Retina (tissue), 1 donor: ENCODE data around the gene MALSU1.
"Not testable (repeated sequence)": the region's sequence is repeated elsewhere in the genome, so short reads cannot be mapped to it uniquely, and the experiment has no call there.

Experiments
- DNase-seq: peaks from one replicate; pipeline ENCODE4 v3.0.0-alpha.2; 2016

The MALSU1 gene

GRCh38 chr7:23287612-23288011 is 11.5 kb upstream of the MALSU1 start:
- no peak for DNase-seq

- no peak for DNase-seq
Measured at GRCh38 chr7:23290993-23291392, 8.1 kb upstream of the MALSU1 start.

- DNase-seq: no peak
Measured at GRCh38 chr7:23291957-23292560, 7.1 kb upstream of the MALSU1 start.

- no peak for DNase-seq
Measured at GRCh38 chr7:23292623-23293022, 6.5 kb upstream of the MALSU1 start.

- DNase-seq: no peak
Measured at GRCh38 chr7:23293500-23294073, 5.6 kb upstream of the MALSU1 start.

GRCh38 chr7:23294549-23295400 is 4.4 kb upstream of the MALSU1 start:
- DNase-seq: no peak

GRCh38 chr7:23295401-23295697 is 3.8 kb upstream of the MALSU1 start:
- no peak for DNase-seq

- no peak for DNase-seq
Measured at GRCh38 chr7:23298141-23298881, 828 bp upstream of the MALSU1 start.

- DNase-seq: no peak
Measured at GRCh38 chr7:23299770-23300300, 696 bp downstream of the MALSU1 start.

GRCh38 chr7:23306936-23307521 is 7.9 kb downstream of the MALSU1 start:
- no peak for DNase-seq

GRCh38 chr7:23308754-23309153 is 9.6 kb downstream of the MALSU1 start:
- DNase-seq: no peak

- DNase-seq: not testable (repeated sequence)
Measured at GRCh38 chr7:23312141-23312540, 13.0 kb downstream of the MALSU1 start.

- DNase-seq: no peak
Measured at GRCh38 chr7:23315366-23315765, 16.2 kb downstream of the MALSU1 start.

GRCh38 chr7:23331132-23331531 is 32.0 kb downstream of the MALSU1 start:
- no peak for DNase-seq

GRCh38 chr7:23332193-23332592 is 33.1 kb downstream of the MALSU1 start:
- no peak for DNase-seq

- no peak for DNase-seq
Measured at GRCh38 chr7:23332910-23333612, 33.9 kb downstream of the MALSU1 start.

- no peak for DNase-seq
Measured at GRCh38 chr7:23333671-23334246, 34.6 kb downstream of the MALSU1 start.

GRCh38 chr7:23334482-23335056 is 35.4 kb downstream of the MALSU1 start:
- DNase-seq: no peak

- DNase-seq: no peak
Measured at GRCh38 chr7:23335136-23335535, 36.0 kb downstream of the MALSU1 start.

- DNase-seq: no peak
Measured at GRCh38 chr7:23335621-23336020, 36.5 kb downstream of the MALSU1 start.

GRCh38 chr7:23336086-23336485 is 36.9 kb downstream of the MALSU1 start:
- DNase-seq: no peak
